GM12878 (cell line): Measurements from ENCODE around the gene BICRAL.

ENCODE experiments used
- CTCF ChIP-seq, 3 experiments: IDR thresholded peaks in 2 of 3; conservative IDR thresholded peaks in 1 of 3; 2 replicates each; pipeline ENCODE4 v1.5.1; 2011; ENCODE audit warnings: low read depth in 3 of 3, low read length in 3 of 3, mild to moderate bottlenecking in 3 of 3, control low read depth in 2 of 3, moderate library complexity in 2 of 3, inconsistent platforms in 1 of 3, mixed read lengths in 1 of 3; ENCODE audit not compliant: control insufficient read depth in 2 of 3, insufficient read depth in 1 of 3; ENCODE audit errors: extremely low read depth in 1 of 3
- POLR2A ChIP-seq: IDR thresholded peaks from 2 replicates; pipeline ENCODE4 v1.6.1; 2011; ENCODE audit warnings: low read depth, mild to moderate bottlenecking, low read length
- TARDBP ChIP-seq: IDR thresholded peaks from 2 replicates; pipeline ENCODE4 v1.6.1; 2016; ENCODE audit warnings: borderline replicate concordance

GRCh38 chr6:42758756-42759430, 23.0 kb upstream of the BICRAL start:
- TF ChIP-seq POLR2A = no peak
- TF ChIP-seq CTCF (IDR thresholded peaks at IDR 0.05 in 2 of 3, conservative IDR thresholded peaks at IDR 0.05 in 1 of 3; ENCODE audit: control insufficient read depth in 2 of 3, extremely low read depth in 1 of 3, insufficient read depth in 1 of 3, low read depth in 3 of 3, low read length in 3 of 3) = no peak
- no peak for TF ChIP-seq TARDBP
